Liver (tissue), 9 donors: Measurements from ENCODE around the gene P2RX7. TPM values are rescaled to one million over a fixed set of nuclear protein-coding genes. Genes with fewer than 3 reads are reported as not detected.

Experiments used
- DNase-seq: peaks from one replicate; pipeline ENCODE4 v3.0.0-alpha.2; 2017; ENCODE audit warnings: low spot score
- H3K27ac ChIP-seq, 2 donors: one replicate each; pipeline ENCODE4 v1.7.0; 2013; ENCODE audit warnings: inconsistent platforms in 2 of 2, low read length in 2 of 2, control low read depth in 1 of 2, low read depth in 1 of 2, mild to moderate bottlenecking in 1 of 2
- H3K27me3 ChIP-seq, 4 donors: one replicate each; pipeline versions ENCODE4 v1.6.1 to v1.7.0; 2013; ENCODE audit warnings: low read length in 3 of 4, inconsistent platforms in 1 of 4, mild to moderate bottlenecking in 1 of 4, moderate library complexity in 1 of 4; ENCODE audit not compliant: control insufficient read depth in 4 of 4, insufficient read depth in 4 of 4
- H3K36me3 ChIP-seq, 4 donors: one replicate each; pipeline versions ENCODE4 v1.6.1 to v1.7.0; 2013; ENCODE audit warnings: low read length in 3 of 4, mild to moderate bottlenecking in 3 of 4, low read depth in 1 of 4, moderate library complexity in 1 of 4; ENCODE audit not compliant: control insufficient read depth in 4 of 4, insufficient read depth in 3 of 4
- H3K4me1 ChIP-seq, 4 donors: one replicate each; pipeline versions ENCODE4 v1.6.1 to v1.7.0; 2013; ENCODE audit warnings: low read length in 3 of 4, mild to moderate bottlenecking in 3 of 4, moderate library complexity in 1 of 4; ENCODE audit not compliant: control insufficient read depth in 4 of 4, insufficient read depth in 4 of 4
- H3K4me3 ChIP-seq, 3 donors: one replicate each; pipeline versions ENCODE4 v1.6.1 to v1.7.0; 2013; ENCODE audit warnings: low read length in 3 of 3, control low read depth in 1 of 3, low read depth in 1 of 3, mild to moderate bottlenecking in 1 of 3
- H3K9ac ChIP-seq, 2 donors: one replicate each; pipeline ENCODE4 v1.7.0; 2013; ENCODE audit warnings: low read length in 2 of 2, mild to moderate bottlenecking in 2 of 2, moderate library complexity in 2 of 2, control low read depth in 1 of 2, low read depth in 1 of 2
- H3K9me3 ChIP-seq, 4 donors: one replicate each; pipeline versions ENCODE4 v1.6.1 to v1.7.0; 2013; ENCODE audit warnings: low read length in 3 of 4; ENCODE audit not compliant: control insufficient read depth in 4 of 4
- ATF3 ChIP-seq: IDR thresholded peaks from 2 replicates; pipeline ENCODE4 v1.6.1; 2016; ENCODE audit warnings: antibody characterized with exemption
- CTCF ChIP-seq: fragments of 150-350 bp; IDR thresholded peaks from 2 replicates; pipeline ENCODE4 v1.5.1; 2017; ENCODE audit warnings: improper control_type of control experiment, low read depth, low read length; ENCODE audit not compliant: missing input control
- EGR1 ChIP-seq, 2 donors: IDR thresholded peaks; 2 replicates each; pipeline ENCODE4 v1.6.1; 2016 to 2018; ENCODE audit warnings: antibody characterized with exemption in 2 of 2, low read depth in 2 of 2
- FOXA1 ChIP-seq: IDR thresholded peaks from 2 replicates; pipeline ENCODE4 v1.6.1; 2016; ENCODE audit warnings: antibody characterized with exemption
- FOXA2 ChIP-seq: IDR thresholded peaks from 2 replicates; pipeline ENCODE4 v1.6.1; 2016; ENCODE audit warnings: antibody characterized with exemption
- GABPA ChIP-seq, 2 donors: IDR thresholded peaks in 1 of 2; conservative IDR thresholded peaks in 1 of 2; 2 replicates each; pipeline ENCODE4 v1.6.1; 2016; ENCODE audit warnings: antibody characterized with exemption in 2 of 2, mild to moderate bottlenecking in 1 of 2, moderate library complexity in 1 of 2
- HNF4A ChIP-seq, 2 donors: conservative IDR thresholded peaks; 2 replicates each; pipeline ENCODE4 v1.6.1; 2016; ENCODE audit warnings: antibody characterized with exemption in 2 of 2, mild to moderate bottlenecking in 2 of 2
- HNF4G ChIP-seq: IDR thresholded peaks from 2 replicates; pipeline ENCODE4 v1.6.1; 2016; ENCODE audit warnings: antibody characterized with exemption
- JUND ChIP-seq, 2 donors: IDR thresholded peaks; 2 replicates each; pipeline ENCODE4 v1.6.1; 2016; ENCODE audit warnings: antibody characterized with exemption in 2 of 2
- MAX ChIP-seq: IDR thresholded peaks from 2 replicates; pipeline ENCODE4 v1.6.1; 2016; ENCODE audit warnings: antibody characterized with exemption
- NR2F2 ChIP-seq: IDR thresholded peaks from 2 replicates; pipeline ENCODE4 v1.6.1; 2016; ENCODE audit warnings: antibody characterized with exemption
- RAD21 ChIP-seq, 2 donors: IDR thresholded peaks; 2 replicates each; pipeline ENCODE4 v1.6.1; 2016; ENCODE audit warnings: antibody characterized with exemption in 2 of 2, mild to moderate bottlenecking in 2 of 2
- REST ChIP-seq: IDR thresholded peaks from 2 replicates; pipeline ENCODE4 v1.6.1; 2016; ENCODE audit warnings: antibody characterized with exemption, mild to moderate bottlenecking
- RXRA ChIP-seq, 2 donors: IDR thresholded peaks; 2 replicates each; pipeline ENCODE4 v1.6.1; 2017 to 2018; ENCODE audit warnings: antibody characterized with exemption in 2 of 2, mild to moderate bottlenecking in 1 of 2
- SP1 ChIP-seq: IDR thresholded peaks from 2 replicates; pipeline ENCODE4 v1.6.1; 2018; ENCODE audit warnings: antibody characterized with exemption, mild to moderate bottlenecking
- TAF1 ChIP-seq: conservative IDR thresholded peaks from 2 replicates; pipeline ENCODE4 v1.6.1; 2016; ENCODE audit warnings: antibody characterized with exemption, mild to moderate bottlenecking
- YY1 ChIP-seq: IDR thresholded peaks from 2 replicates; pipeline ENCODE4 v1.6.1; 2016; ENCODE audit warnings: antibody characterized with exemption, mild to moderate bottlenecking
- WGBS: extraction: QIAGEN DNeasy Blood & Tissue Kit; methylation state at CpG from one replicate; pipeline ENCODE4 v1.1.7; 2013; 5-methylcytosine and 5-hydroxymethylcytosine counted together
- polyA plus RNA-seq, 2 donors: library from polyadenylated mRNA; stranded (reverse) in 1 of 2; unstranded in 1 of 2; fragments of 200-250 nt in 1 of 2; fragments of >200 nt in 1 of 2; fragmentation: Nextera tagmentation in 1 of 2; extraction: Ambion mirVana in 1 of 2; gene quantifications; one replicate each; pipeline versions ENCODE4 v1.2.1 to v1.2.3, GENCODE V29; 2013 to 2015
- total RNA-seq, 2 donors: library from RNA; depleted of rRNA; stranded (reverse); fragments of >200 nt; gene quantifications; one replicate each; pipeline ENCODE4 v1.2.3, GENCODE V29; 2014
- TF ChIP-seq, protein P1 (sequence below): IDR thresholded peaks from 2 replicates; pipeline ENCODE4 v1.6.1; 2016; ENCODE audit warnings: antibody characterized with exemption
- donor health status: healthy.
- donor health status: healthy.
- donor health status: healthy.
- donor health status: healthy.
- donor health status: healthy.

P2RX7 gene
- total and polyA plus RNA-seq, 4 donors: 1.2 to 3.2 (median 2.2) TPM

DNA sequence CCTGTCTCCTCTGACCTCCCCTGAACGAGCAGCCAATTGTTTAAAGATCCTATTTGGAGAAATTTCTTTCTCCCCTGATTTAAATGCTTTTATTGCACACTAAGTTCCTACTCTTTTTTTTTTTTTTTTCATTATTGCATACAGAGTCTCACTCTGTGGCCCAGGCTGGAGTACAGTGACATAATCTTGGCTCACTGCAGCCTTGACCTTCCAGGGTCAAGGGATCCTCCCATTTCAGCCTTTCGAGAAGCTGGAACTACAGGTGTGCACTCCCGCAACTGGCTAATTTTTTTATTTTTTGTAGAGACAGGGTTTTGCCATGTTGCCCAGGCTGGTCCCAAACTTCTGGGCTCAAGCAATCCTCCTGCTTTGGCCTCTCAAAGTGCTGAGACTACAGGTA, 5.2 kb upstream of the P2RX7 start:
- no peak for DNase-seq
- no peaks in the 10 kb centered on the region for H3K9me3 ChIP-seq
- peak overlapping the region; percentile 60 to 92 for H3K27ac ChIP-seq
- WGBS: 28% methylated on average over 3 of the region's 3 CpGs
- peaks cover 6 to 46% (median 22%) of the 10 kb centered on the region in 4 donors for H3K4me1 ChIP-seq
- H3K9ac ChIP-seq: no peak overlapping the region
- H3K36me3 ChIP-seq: no peaks in the 10 kb centered on the region
- TF ChIP-seq NR2F2 (peak; percentile 50), RAD21 (IDR thresholded peaks at IDR 0.05) (no peak), GABPA (IDR thresholded peaks at IDR 0.05 in 1 of 2, conservative IDR thresholded peaks at IDR 0.05 in 1 of 2) (no peak), RXRA (IDR thresholded peaks at IDR 0.05) (no peak), MAX (no peak), HNF4A (conservative IDR thresholded peaks at IDR 0.05) (peak in 1 of 2 donors; percentile 19)
- TF ChIP-seq, protein P1, sequence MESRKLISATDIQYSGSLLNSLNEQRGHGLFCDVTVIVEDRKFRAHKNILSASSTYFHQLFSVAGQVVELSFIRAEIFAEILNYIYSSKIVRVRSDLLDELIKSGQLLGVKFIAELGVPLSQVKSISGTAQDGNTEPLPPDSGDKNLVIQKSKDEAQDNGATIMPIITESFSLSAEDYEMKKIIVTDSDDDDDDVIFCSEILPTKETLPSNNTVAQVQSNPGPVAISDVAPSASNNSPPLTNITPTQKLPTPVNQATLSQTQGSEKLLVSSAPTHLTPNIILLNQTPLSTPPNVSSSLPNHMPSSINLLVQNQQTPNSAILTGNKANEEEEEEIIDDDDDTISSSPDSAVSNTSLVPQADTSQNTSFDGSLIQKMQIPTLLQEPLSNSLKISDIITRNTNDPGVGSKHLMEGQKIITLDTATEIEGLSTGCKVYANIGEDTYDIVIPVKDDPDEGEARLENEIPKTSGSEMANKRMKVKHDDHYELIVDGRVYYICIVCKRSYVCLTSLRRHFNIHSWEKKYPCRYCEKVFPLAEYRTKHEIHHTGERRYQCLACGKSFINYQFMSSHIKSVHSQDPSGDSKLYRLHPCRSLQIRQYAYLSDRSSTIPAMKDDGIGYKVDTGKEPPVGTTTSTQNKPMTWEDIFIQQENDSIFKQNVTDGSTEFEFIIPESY: no peak
- H3K4me3 ChIP-seq: no peak overlapping the region
- H3K27me3 ChIP-seq: no peaks in the 10 kb centered on the region

DNA sequence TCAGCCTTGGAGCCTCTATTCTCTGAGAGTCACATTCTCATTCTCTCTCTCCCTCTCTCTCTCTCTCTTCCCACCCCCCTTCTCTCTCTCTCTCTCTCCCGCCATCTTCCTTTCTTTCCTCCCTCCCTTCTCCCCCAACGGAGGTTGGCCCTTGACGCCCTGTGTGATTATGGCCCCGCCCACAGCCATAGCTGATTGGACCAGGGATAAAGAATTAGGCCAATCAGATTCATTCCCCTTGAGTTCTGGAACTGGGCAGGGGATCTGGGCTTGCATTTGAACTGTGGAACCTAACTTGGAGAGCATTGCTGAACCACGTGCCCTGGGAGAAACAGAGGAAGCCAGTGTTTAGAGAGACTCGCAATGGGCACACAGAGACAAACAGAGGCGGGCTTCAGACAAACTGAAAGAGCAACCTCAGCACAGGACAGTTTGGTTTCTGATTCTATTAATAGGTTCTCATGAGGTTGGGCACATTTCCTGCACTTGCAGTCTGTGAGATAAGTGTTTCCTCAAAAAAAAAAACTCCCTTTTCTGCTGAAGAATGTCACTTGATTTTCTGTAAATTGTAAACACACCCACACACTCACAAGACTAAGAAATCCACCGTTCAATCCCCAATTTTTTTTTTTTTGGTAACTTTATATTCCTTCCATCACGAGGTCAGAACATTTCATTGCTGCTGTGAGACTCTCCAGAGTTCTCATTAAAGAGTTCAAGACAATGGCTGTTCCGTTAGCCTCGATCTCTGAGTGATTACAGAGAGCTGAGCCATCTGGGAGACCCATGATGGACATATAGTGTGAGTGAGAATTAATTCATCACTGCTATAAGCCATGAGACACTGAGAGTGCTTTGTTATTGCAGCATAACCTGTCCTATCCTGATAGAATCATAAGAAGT, 3.5 kb upstream of the P2RX7 start:
- no peak overlapping the region for H3K4me3 ChIP-seq

More for the DNA sequence above, 3.5 kb upstream of the P2RX7 start:
- Histone ChIP-seq H3K27me3 (no peaks in the 10 kb centered on the region), H3K27ac (peak overlapping the region; percentile 91 to 92), H3K9me3 (no peaks in the 10 kb centered on the region), H3K36me3 (no peaks in the 10 kb centered on the region), H3K4me1 (peaks cover 8 to 60% (median 28%) of the 10 kb centered on the region in 4 donors), H3K9ac (peak overlapping the region in 1 of 2 donors; percentile 88)
- peak; percentile 62 for DNase-seq
- WGBS: 19% methylated on average over 11 of the region's 11 CpGs
- peak; percentile 21 for TF ChIP-seq NR2F2
- TF ChIP-seq, protein P1: peak; percentile 76
- peak; percentile 95 for TF ChIP-seq SP1
- peak; percentile 19 to 79 for TF ChIP-seq JUND (IDR thresholded peaks at IDR 0.05)
- TF ChIP-seq HNF4G: no peak
- TF ChIP-seq EGR1 (IDR thresholded peaks at IDR 0.05; ENCODE audit: low read depth in 2 of 2): peak in 1 of 2 donors; percentile 41
- TF ChIP-seq GABPA (IDR thresholded peaks at IDR 0.05 in 1 of 2, conservative IDR thresholded peaks at IDR 0.05 in 1 of 2): peak in 1 of 2 donors; percentile 56
- no peak for TF ChIP-seq CTCF
- TF ChIP-seq ATF3: no peak
- TF ChIP-seq TAF1: peak; percentile 52
- TF ChIP-seq FOXA1: peak; percentile 53
- peak; percentile 86 to 90 for TF ChIP-seq HNF4A (conservative IDR thresholded peaks at IDR 0.05)
- peak; percentile 74 to 87 for TF ChIP-seq RXRA (IDR thresholded peaks at IDR 0.05)
- peak; percentile 93 for TF ChIP-seq YY1
- peak; percentile 30 to 37 for TF ChIP-seq RAD21 (IDR thresholded peaks at IDR 0.05)
- TF ChIP-seq MAX: peak; percentile 94
- TF ChIP-seq FOXA2: peak; percentile 58
- TF ChIP-seq REST: peak; percentile 92
